GM21717 (cell line): ENCODE measurements around the gene ADARB2.
"Not testable (repeated sequence)": the region's sequence is repeated elsewhere in the genome, so short reads cannot be mapped to it uniquely, and the experiment has no call there.

Source experiments
- ATAC-seq: cut with Tn5 transposase; IDR thresholded peaks from one replicate; pipeline ENCODE4 v1.9.1; 2021; ENCODE audit warnings: mild to moderate bottlenecking, moderate library complexity; ENCODE audit not compliant: unreplicated experiment

The ADARB2 gene

GRCh38 chr10:1451362-1451888, 285.9 kb downstream of the ADARB2 start:
- ATAC-seq = no peak

GRCh38 chr10:1449572-1450205, 287.6 kb downstream of the ADARB2 start:
- no peak for ATAC-seq

GRCh38 chr10:1449021-1449420, 288.3 kb downstream of the ADARB2 start:
- ATAC-seq = no peak

GRCh38 chr10:1448252-1448930, 288.9 kb downstream of the ADARB2 start:
- ATAC-seq = no peak

GRCh38 chr10:1444826-1445225, 292.5 kb downstream of the ADARB2 start:
- ATAC-seq = no peak

GRCh38 chr10:1440897-1441296, 296.4 kb downstream of the ADARB2 start:
- ATAC-seq = no peak

GRCh38 chr10:1434912-1435692, 302.2 kb downstream of the ADARB2 start:
- no peak for ATAC-seq

- ATAC-seq = no peak
Observed at GRCh38 chr10:1434202-1434601, 303.1 kb downstream of the ADARB2 start.

GRCh38 chr10:1432161-1432560, 305.2 kb downstream of the ADARB2 start:
- ATAC-seq = no peak

GRCh38 chr10:1431229-1431628, 306.1 kb downstream of the ADARB2 start:
- no peak for ATAC-seq

GRCh38 chr10:1427521-1428186, 309.7 kb downstream of the ADARB2 start:
- ATAC-seq = not testable (repeated sequence)

GRCh38 chr10:1426786-1427185, 310.5 kb downstream of the ADARB2 start:
- no peak for ATAC-seq

- no peak for ATAC-seq
Observed at GRCh38 chr10:1425879-1426278, 311.4 kb downstream of the ADARB2 start.

- ATAC-seq = no peak
Observed at GRCh38 chr10:1424648-1425047, 312.7 kb downstream of the ADARB2 start.

GRCh38 chr10:1423676-1424253, 313.6 kb downstream of the ADARB2 start:
- no peak for ATAC-seq

GRCh38 chr10:1422275-1422674, 315.1 kb downstream of the ADARB2 start:
- ATAC-seq = no peak

GRCh38 chr10:1420661-1421362, 316.5 kb downstream of the ADARB2 start:
- ATAC-seq = peak; percentile 94

- no peak for ATAC-seq
Observed at GRCh38 chr10:1419796-1420610, 317.3 kb downstream of the ADARB2 start.

- ATAC-seq = no peak
Observed at GRCh38 chr10:1418031-1418550, 319.2 kb downstream of the ADARB2 start.
